ENCODE data around the gene SMIM10L2A.
"Not testable (repeated sequence)": the region's sequence is repeated elsewhere in the genome, so short reads cannot be mapped to it uniquely, and the experiment has no call there.

Gene SMIM10L2A

GRCh38 chrX:135420831-135421230 lies 913 bp upstream of the SMIM10L2A start:
- H3K4me3 ChIP-seq, result no peak overlapping the region
- TF ChIP-seq CTCF (IDR thresholded peaks at IDR 0.05), result no peak
- no peak for DNase-seq (ENCODE audit: low spot score)
- no peak overlapping the region for H3K27ac ChIP-seq

DNA sequence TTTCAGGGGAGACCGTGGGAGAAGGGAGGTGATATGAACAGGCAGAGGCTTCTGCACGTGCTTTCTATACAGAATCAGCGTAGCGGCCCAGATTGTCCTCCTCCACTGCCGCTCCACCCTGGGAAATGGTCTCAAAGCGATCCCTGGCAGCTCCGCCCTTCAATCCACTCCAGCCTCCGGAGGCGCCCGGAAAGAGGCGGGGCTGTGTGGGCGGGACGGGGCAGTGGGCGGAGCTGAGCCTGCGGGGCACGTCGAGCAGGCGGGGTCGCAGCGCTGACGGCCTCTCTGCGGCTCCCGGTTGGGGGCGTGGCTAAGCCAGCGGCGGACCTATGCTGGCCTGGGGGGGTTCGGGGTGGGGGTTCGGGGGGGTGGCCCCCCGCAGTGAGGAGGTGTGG lies 210 bp upstream of the SMIM10L2A start:
- no peak for TF ChIP-seq CTCF (IDR thresholded peaks at IDR 0.05)
- DNase-seq (ENCODE audit: low spot score), result no peak
- H3K27ac ChIP-seq, result no peak overlapping the region
- H3K4me3 ChIP-seq, result peak overlapping the region; percentile 70

- H3K4me3 ChIP-seq, result peak overlapping the region; percentile 70
- not testable (repeated sequence) for DNase-seq (ENCODE audit: low spot score); H3K27ac ChIP-seq
Observed at GRCh38 chrX:135422810-135423168, 1.0 kb downstream of the SMIM10L2A start.

DNA sequence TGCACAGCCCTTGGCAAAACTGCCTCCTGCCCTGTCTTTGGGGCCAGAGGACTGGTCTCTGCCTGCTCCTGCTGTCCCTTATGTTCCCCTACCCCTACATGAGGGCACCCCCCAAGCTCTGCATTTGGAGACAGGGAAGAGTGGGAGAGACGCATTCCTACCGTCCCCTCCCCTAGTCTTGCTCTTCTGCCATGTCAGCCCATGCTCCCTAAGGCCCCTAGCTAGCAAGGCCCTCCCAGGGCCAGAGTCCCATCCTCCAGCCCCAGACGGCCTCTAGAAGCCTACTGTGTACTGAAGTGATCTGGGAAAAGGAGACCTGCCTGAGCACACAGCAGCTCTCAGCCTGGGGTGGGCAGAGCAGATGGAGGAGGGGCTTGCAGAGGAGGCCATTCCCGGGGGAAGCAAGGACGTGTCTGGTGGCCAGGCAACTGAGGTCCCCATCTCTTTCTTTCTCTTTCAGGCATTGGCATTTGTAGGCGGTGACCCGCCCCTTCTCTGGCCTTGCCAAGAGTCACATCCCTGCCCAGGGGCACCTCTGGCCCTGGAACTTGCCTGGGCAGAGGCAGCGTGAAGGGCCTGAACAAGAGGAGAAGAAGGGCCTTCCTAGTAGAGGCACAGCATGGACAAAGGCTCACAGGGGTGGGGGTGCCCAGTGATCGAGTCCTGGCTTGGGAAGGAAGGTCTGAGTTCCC lies 1.6 kb downstream of the SMIM10L2A start:
- DNase-seq (ENCODE audit: low spot score); H3K27ac ChIP-seq; H3K4me3 ChIP-seq: not testable (repeated sequence)

GRCh38 chrX:135424469-135424868 lies 2.7 kb downstream of the SMIM10L2A start:
- H3K4me3 ChIP-seq, result no peak overlapping the region
- no peak overlapping the region for H3K27ac ChIP-seq
- TF ChIP-seq CTCF (IDR thresholded peaks at IDR 0.05), result no peak
- no peak for DNase-seq (ENCODE audit: low spot score)

DNA sequence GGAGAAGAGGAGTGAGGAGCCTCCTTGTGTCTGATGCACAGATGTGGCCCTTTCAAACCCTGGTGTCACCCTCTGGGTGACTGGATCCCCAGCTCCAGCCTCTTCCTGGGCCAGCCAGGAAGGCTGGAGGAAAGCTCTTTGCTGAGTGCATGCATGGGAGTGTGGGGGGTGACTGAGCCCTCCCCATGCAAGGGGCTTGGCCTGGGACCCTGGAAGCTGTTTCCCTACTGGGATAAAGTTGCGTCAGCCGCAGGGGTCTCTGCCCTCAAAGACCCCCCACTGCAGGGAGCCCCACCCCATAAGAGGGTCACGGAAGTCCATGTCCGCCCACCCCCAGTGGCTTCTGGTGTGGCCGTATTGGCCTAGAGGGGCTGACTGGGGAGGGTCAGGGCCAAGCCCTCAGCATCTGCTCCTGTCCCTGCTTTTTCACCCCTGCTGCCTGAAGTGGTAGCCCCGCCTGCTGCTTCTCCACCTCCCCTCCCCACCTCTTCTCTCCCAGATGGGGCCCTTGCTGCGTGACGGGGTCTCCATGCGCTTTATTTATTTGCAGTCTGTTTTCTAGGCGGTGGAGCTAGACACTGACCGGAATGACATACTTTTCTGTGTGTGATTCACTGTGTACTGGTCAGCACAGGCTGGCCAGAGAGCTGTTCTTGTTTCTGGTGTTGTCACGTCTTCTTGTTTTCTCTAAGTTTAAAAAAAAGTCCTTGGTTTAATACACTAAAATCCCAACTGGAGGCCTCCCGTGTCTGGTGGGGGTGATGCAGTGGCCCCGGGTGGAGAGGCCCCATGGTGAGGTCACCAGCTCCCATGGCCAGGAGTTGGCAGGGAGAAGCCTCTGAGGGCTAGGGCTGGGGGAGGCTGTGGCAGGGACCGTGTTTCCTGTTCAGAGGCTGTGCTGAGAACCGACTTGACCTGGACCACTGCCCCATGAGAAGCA lies 3.6 kb downstream of the SMIM10L2A start:
- no peak for DNase-seq (ENCODE audit: low spot score)
- Histone ChIP-seq H3K4me3 (no peak overlapping the region), H3K27ac (no peak overlapping the region)
- no peak for TF ChIP-seq CTCF (IDR thresholded peaks at IDR 0.05)

GRCh38 chrX:135429429-135429828 lies 7.7 kb downstream of the SMIM10L2A start:
- Histone ChIP-seq H3K4me3 (no peak overlapping the region), H3K27ac (no peak overlapping the region)
- no peak for TF ChIP-seq CTCF (IDR thresholded peaks at IDR 0.05)
- no peak for DNase-seq (ENCODE audit: low spot score)

DNA sequence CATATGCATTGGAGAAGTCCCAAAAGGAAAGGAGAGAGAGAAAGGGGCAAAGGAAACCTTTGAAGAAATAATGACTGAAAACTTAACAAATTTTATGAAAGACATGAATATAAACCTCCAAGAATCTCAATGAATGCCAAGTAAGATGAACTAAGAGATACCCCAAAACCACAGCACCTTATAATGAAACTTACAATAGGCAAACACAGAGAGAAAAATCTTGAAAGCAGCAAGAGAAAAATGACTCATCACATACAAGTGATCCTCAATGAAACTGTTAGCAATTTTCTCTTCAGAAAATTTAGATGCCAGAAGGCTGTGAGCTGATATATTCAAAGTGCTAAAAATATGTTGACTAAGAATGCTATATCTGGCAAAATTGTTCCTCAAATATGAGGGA lies 10.1 kb downstream of the SMIM10L2A start:
- Histone ChIP-seq H3K4me3 (no peak overlapping the region), H3K27ac (no peak overlapping the region)
- no peak for DNase-seq (ENCODE audit: low spot score)
- no peak for TF ChIP-seq CTCF (IDR thresholded peaks at IDR 0.05)
